ENCODE data around the gene RAI1. TPM values are rescaled to one million over a fixed set of nuclear protein-coding genes. Genes with fewer than 3 reads are reported as not detected.

RAI1 gene
- total and polyA plus RNA-seq, 2 experiments from 2014 or later: 0.87 to 0.89 TPM

- TF ChIP-seq ETS1 (IDR thresholded peaks at IDR 0.05) (no peak), ZNF114 (CRISPR knock-in tag; IDR thresholded peaks at IDR 0.05) (no peak), JUNB (IDR thresholded peaks at IDR 0.05; ENCODE audit: unreplicated experiment) (no peak)
Measured at GRCh38 chr17:17718251-17718650, 37.0 kb downstream of the RAI1 start (continued).

GRCh38 chr17:17719199-17719940 lies 38.1 kb downstream of the RAI1 start:
- H2AFZ ChIP-seq: no peak overlapping the region
- H3K9me3 Mint-ChIP-seq: no peaks in the 10 kb centered on the region
- no peak overlapping the region for H3K27ac ChIP-seq (ENCODE audit: low read depth)
- H3K4me1 Mint-ChIP-seq: peaks cover 15% of the 10 kb centered on the region
- no peak overlapping the region for H3K4me3 Mint-ChIP-seq
- peaks cover 100% of the 10 kb centered on the region for H3K27me3 ChIP-seq (ENCODE audit: insufficient read depth)
- peaks cover 14% of the 10 kb centered on the region for H4K20me1 ChIP-seq (replicated peaks; ENCODE audit: insufficient read depth)
- H3K4me2 ChIP-seq: no peak overlapping the region
- peaks cover 91% of the 10 kb centered on the region for H3K27me3 Mint-ChIP-seq (ENCODE audit: insufficient read depth, low read depth, poor library complexity)
- H3K79me2 ChIP-seq (replicated peaks; ENCODE audit: insufficient read depth): no peaks in the 10 kb centered on the region
- H3K27ac Mint-ChIP-seq: no peak overlapping the region
- H3F3A ChIP-seq (replicated peaks; ENCODE audit: low read depth): no peaks in the 10 kb centered on the region; the same call in 1 of the 2 replicates
- H3K4me1 ChIP-seq (ENCODE audit: insufficient read depth): peaks cover 6% of the 10 kb centered on the region
- ATAC-seq: no peak
- H3K36me3 ChIP-seq (ENCODE audit: insufficient read depth): no peaks in the 10 kb centered on the region
- DNase-seq (ENCODE audit: low spot score): no peak
- H3K4me3 ChIP-seq: no peak overlapping the region
- TF ChIP-seq NANOG (IDR thresholded peaks at IDR 0.05; ENCODE audit: borderline replicate concordance) (no peak), ZNF462 (CRISPR knock-in tag; IDR thresholded peaks at IDR 0.05) (no peak), CREB1 (CRISPR knock-in tag; IDR thresholded peaks at IDR 0.05; ENCODE audit: low read depth) (no peak), EZH2 (IDR thresholded peaks at IDR 0.05; ENCODE audit: low read depth, unreplicated experiment) (no peak), POLR2AphosphoS5 (IDR thresholded peaks at IDR 0.05; ENCODE audit: low read depth) (no peak)
- TF ChIP-seq, protein P1, sequence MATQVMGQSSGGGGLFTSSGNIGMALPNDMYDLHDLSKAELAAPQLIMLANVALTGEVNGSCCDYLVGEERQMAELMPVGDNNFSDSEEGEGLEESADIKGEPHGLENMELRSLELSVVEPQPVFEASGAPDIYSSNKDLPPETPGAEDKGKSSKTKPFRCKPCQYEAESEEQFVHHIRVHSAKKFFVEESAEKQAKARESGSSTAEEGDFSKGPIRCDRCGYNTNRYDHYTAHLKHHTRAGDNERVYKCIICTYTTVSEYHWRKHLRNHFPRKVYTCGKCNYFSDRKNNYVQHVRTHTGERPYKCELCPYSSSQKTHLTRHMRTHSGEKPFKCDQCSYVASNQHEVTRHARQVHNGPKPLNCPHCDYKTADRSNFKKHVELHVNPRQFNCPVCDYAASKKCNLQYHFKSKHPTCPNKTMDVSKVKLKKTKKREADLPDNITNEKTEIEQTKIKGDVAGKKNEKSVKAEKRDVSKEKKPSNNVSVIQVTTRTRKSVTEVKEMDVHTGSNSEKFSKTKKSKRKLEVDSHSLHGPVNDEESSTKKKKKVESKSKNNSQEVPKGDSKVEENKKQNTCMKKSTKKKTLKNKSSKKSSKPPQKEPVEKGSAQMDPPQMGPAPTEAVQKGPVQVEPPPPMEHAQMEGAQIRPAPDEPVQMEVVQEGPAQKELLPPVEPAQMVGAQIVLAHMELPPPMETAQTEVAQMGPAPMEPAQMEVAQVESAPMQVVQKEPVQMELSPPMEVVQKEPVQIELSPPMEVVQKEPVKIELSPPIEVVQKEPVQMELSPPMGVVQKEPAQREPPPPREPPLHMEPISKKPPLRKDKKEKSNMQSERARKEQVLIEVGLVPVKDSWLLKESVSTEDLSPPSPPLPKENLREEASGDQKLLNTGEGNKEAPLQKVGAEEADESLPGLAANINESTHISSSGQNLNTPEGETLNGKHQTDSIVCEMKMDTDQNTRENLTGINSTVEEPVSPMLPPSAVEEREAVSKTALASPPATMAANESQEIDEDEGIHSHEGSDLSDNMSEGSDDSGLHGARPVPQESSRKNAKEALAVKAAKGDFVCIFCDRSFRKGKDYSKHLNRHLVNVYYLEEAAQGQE (IDR thresholded peaks at IDR 0.05; ENCODE audit: unreplicated experiment): no peak
- no peaks in the 10 kb centered on the region; the same call in 2 of the 3 replicates for H3K36me3 Mint-ChIP-seq (ENCODE audit: low read depth)
- H3K9me2 ChIP-seq (ENCODE audit: insufficient read depth): no peaks in the 10 kb centered on the region

Measured in GM23338 (cell line).